Esophagus muscularis mucosa (tissue), 4 donors: Measurements from ENCODE around the gene CELF5. TPM values are rescaled to one million over a fixed set of nuclear protein-coding genes. Genes with fewer than 3 reads are reported as not detected.

ENCODE experiments used
- DNase-seq: peaks from one replicate; pipeline ENCODE4 v3.0.0-alpha.2; 2017; ENCODE audit errors: extremely low spot score
- H3K27ac ChIP-seq, 4 donors: fragments of 200-600 bp; sonication (generic); replicated peaks in 1 of 4; 1 replicate in 3 of 4; 2 replicates in 1 of 4; pipeline ENCODE4 v1.5.1; 2016 to 2019; ENCODE audit warnings: mild to moderate bottlenecking in 1 of 4
- H3K27me3 ChIP-seq, 4 donors: fragments of 200-600 bp; sonication (generic); one replicate each; pipeline versions ENCODE4 v1.5.1 to v1.6.0; 2016 to 2019
- H3K36me3 ChIP-seq, 4 donors: fragments of 200-600 bp; sonication (generic); one replicate each; pipeline ENCODE4 v1.5.1; 2016 to 2019
- H3K4me1 ChIP-seq, 4 donors: fragments of 200-600 bp; sonication (generic); one replicate each; pipeline ENCODE4 v1.5.1; 2016 to 2019
- H3K4me3 ChIP-seq, 4 donors: fragments of 200-600 bp; sonication (generic); 1 replicate in 2 of 4; 2 replicates in 2 of 4; pipeline ENCODE4 v1.5.1; 2016 to 2019; ENCODE audit warnings: mild to moderate bottlenecking in 4 of 4, moderate library complexity in 1 of 4
- H3K9me3 ChIP-seq, 4 donors: fragments of 200-600 bp; sonication (generic); 1 replicate in 3 of 4; 2 replicates in 1 of 4; pipeline ENCODE4 v1.5.1; 2016 to 2019
- CTCF ChIP-seq, 3 experiments: fragments of 200-600 bp in 2 of 3; fragments of 450-650 bp in 1 of 3; sonication (generic) in 2 of 3; IDR thresholded peaks; one replicate each; pipeline ENCODE4 v1.5.1; 2017 to 2019; ENCODE audit warnings: antibody characterized with exemption in 3 of 3, mild to moderate bottlenecking in 2 of 3, moderate library complexity in 1 of 3
- EP300 ChIP-seq: sonication (generic); formaldehyde crosslinking; IDR thresholded peaks from one replicate; pipeline ENCODE4 v1.6.1; 2017; ENCODE audit warnings: antibody characterized with exemption
- POLR2A ChIP-seq: fragments of 450-650 bp; IDR thresholded peaks from one replicate; pipeline ENCODE4 v1.6.1; 2017; ENCODE audit warnings: antibody characterized with exemption, moderate library complexity, mild to moderate bottlenecking, low read depth
- POLR2AphosphoS5 ChIP-seq, 2 donors: sonication (generic); formaldehyde crosslinking; IDR thresholded peaks; one replicate each; pipeline ENCODE4 v1.6.1; 2017; ENCODE audit warnings: antibody characterized with exemption in 2 of 2
- WGBS: methylation state at CpG from one replicate; pipeline ENCODE4 v1.1.5; 2018; 5-methylcytosine and 5-hydroxymethylcytosine counted together
- intact Hi-C: fragments of 100-400 bp; cut with DNase I; formaldehyde crosslinking; loops from one replicate; pipeline ENCODE4 v1.15.1; 2023
- total RNA-seq, 4 donors: library from RNA; depleted of rRNA; stranded (reverse); fragments of >200 nt; gene quantifications; one replicate each; pipeline versions ENCODE4 v1.1.0 to v1.2.1, GENCODE V29; 2016

CELF5 gene
- total RNA-seq, 4 donors from 2014 or later = 0.17 TPM; not detected in 3

- Histone ChIP-seq H3K27ac (no peak overlapping the region), H3K27me3 (peaks cover 5 to 83% (median 11%) of the 10 kb centered on the region in 4 donors), H3K4me1 (peaks cover 0 to 3% (median 1%) of the 10 kb centered on the region in 4 donors), H3K4me3 (no peak overlapping the region), H3K36me3 (no peaks in the 10 kb centered on the region), H3K9me3 (no peaks in the 10 kb centered on the region)
- 89% methylated on average over 5 of the region's 5 CpGs for WGBS
- no peak for TF ChIP-seq EP300
- TF ChIP-seq CTCF (IDR thresholded peaks at IDR 0.05) = no peak
- no peak for TF ChIP-seq POLR2A
- TF ChIP-seq POLR2AphosphoS5 (IDR thresholded peaks at IDR 0.05) = no peak
- intact Hi-C loops = no loop called here
- no peak for DNase-seq
Observed at GRCh38 chr19:3291644-3292043, 67.2 kb downstream of the CELF5 start.

- H3K4me3 ChIP-seq = no peak overlapping the region
- intact Hi-C loops = no loop called here
- WGBS = 90% methylated on average over 3 of the region's 23 CpGs
- H3K36me3 ChIP-seq = no peaks in the 10 kb centered on the region
- no peak overlapping the region for H3K27ac ChIP-seq
- peaks cover 5 to 85% (median 10%) of the 10 kb centered on the region in 4 donors for H3K27me3 ChIP-seq
- no peak for TF ChIP-seq EP300
- no peak for TF ChIP-seq POLR2AphosphoS5 (IDR thresholded peaks at IDR 0.05)
- TF ChIP-seq CTCF (IDR thresholded peaks at IDR 0.05) = no peak
- TF ChIP-seq POLR2A = no peak
- H3K4me1 ChIP-seq = peaks cover 0 to 3% (median 1%) of the 10 kb centered on the region in 4 donors
- DNase-seq = no peak
- no peaks in the 10 kb centered on the region for H3K9me3 ChIP-seq
Observed at GRCh38 chr19:3292958-3293529, 68.6 kb downstream of the CELF5 start.

- TF ChIP-seq POLR2A = no peak
- no peak for TF ChIP-seq CTCF (IDR thresholded peaks at IDR 0.05)
- TF ChIP-seq EP300 = no peak
- no peak for TF ChIP-seq POLR2AphosphoS5 (IDR thresholded peaks at IDR 0.05)
- Histone ChIP-seq H3K27ac (no peak overlapping the region), H3K4me1 (peaks cover 0 to 3% (median 1%) of the 10 kb centered on the region in 4 donors), H3K4me3 (no peak overlapping the region), H3K27me3 (peaks cover 5 to 85% (median 9%) of the 10 kb centered on the region in 4 donors), H3K9me3 (no peaks in the 10 kb centered on the region), H3K36me3 (no peaks in the 10 kb centered on the region)
- no peak for DNase-seq
- WGBS = 87% methylated on average over 5 of the region's 9 CpGs
- intact Hi-C loops = no loop called here
Observed at GRCh38 chr19:3293560-3293959, 69.1 kb downstream of the CELF5 start.

GRCh38 chr19:3294080-3294850, 69.8 kb downstream of the CELF5 start:
- 88% methylated on average over 20 of the region's 20 CpGs for WGBS
- intact Hi-C loops = no loop called here
- Histone ChIP-seq H3K4me1 (peaks cover 0 to 3% (median 1%) of the 10 kb centered on the region in 4 donors), H3K4me3 (no peak overlapping the region), H3K27me3 (peaks cover 5 to 83% (median 9%) of the 10 kb centered on the region in 4 donors), H3K9me3 (no peaks in the 10 kb centered on the region), H3K27ac (no peak overlapping the region), H3K36me3 (no peaks in the 10 kb centered on the region)
- TF ChIP-seq POLR2A = no peak
- TF ChIP-seq POLR2AphosphoS5 (IDR thresholded peaks at IDR 0.05) = no peak
- DNase-seq = no peak

GRCh38 chr19:3295581-3295980, 71.1 kb downstream of the CELF5 start:
- WGBS = 69% methylated on average over 12 of the region's 14 CpGs
- no peak overlapping the region for H3K27ac ChIP-seq
- DNase-seq = no peak
- peaks cover 3 to 83% (median 7%) of the 10 kb centered on the region in 4 donors for H3K27me3 ChIP-seq
- H3K4me1 ChIP-seq = no peaks in the 10 kb centered on the region
- TF ChIP-seq POLR2A = no peak
- no peak for TF ChIP-seq POLR2AphosphoS5 (IDR thresholded peaks at IDR 0.05)
- no peak for TF ChIP-seq CTCF (IDR thresholded peaks at IDR 0.05)
- TF ChIP-seq EP300 = no peak
- no peaks in the 10 kb centered on the region for H3K36me3 ChIP-seq
- H3K4me3 ChIP-seq = no peak overlapping the region
- no peaks in the 10 kb centered on the region for H3K9me3 ChIP-seq
- intact Hi-C loops = no loop called here
